SK-N-SH (cell line): ENCODE data around the gene ASB4. TPM values are rescaled to one million over a fixed set of nuclear protein-coding genes. Genes with fewer than 3 reads are reported as not detected.
"Not testable (repeated sequence)": the region's sequence is repeated elsewhere in the genome, so short reads cannot be mapped to it uniquely, and the experiment has no call there.

ENCODE experiments used
- CTCF ChIA-PET: fragments of 300-600, 350-600 bp; formaldehyde crosslinking; extraction: SDS; loops from one replicate; lab custom pipeline; 2021; lab: Yijun Ruan, JAX
- POLR2A ChIA-PET: fragments of 350-600 bp; sonication (Branson Sonifier 250); formaldehyde crosslinking; extraction: SDS; loops from one replicate; lab custom pipeline; 2020; ENCODE audit warnings: antibody characterized with exemption, inconsistent platforms; lab: Yijun Ruan, JAX
- DNase-seq: peaks from one replicate; pipeline ENCODE4 v3.0.0; 2012
- H2AFZ ChIP-seq: fragments of 200-600 bp; sonication (generic); 2 replicates; pipeline ENCODE4 v1.8.1; 2016; ENCODE audit warnings: antibody characterized with exemption, mild to moderate bottlenecking, low read depth
- H3F3A ChIP-seq: fragments of 200-600 bp; sonication (generic); replicated peaks from 2 replicates; pipeline ENCODE3; 2016; ENCODE audit warnings: antibody characterized with exemption, mild to moderate bottlenecking; ENCODE audit not compliant: insufficient read depth
- H3K27ac ChIP-seq, 2 experiments: fragments of 200-500 bp in 1 of 2; fragments of 200-600 bp in 1 of 2; sonication (Bioruptor generic) in 1 of 2; sonication (generic), shearing (Covaris generic) in 1 of 2; 2 replicates each; pipeline versions ENCODE4 v1.5.1 to v1.6.1; 2014 to 2016; ENCODE audit warnings: low read depth in 2 of 2, inconsistent platforms in 1 of 2, low read length in 1 of 2, mild to moderate bottlenecking in 1 of 2, mixed read lengths in 1 of 2
- H3K27me3 ChIP-seq: fragments of 200-600 bp; sonication (generic), shearing (Covaris generic); 2 replicates; pipeline ENCODE4 v1.6.1; 2016; ENCODE audit warnings: mixed run types; ENCODE audit not compliant: insufficient read depth
- H3K36me3 ChIP-seq, 2 experiments: fragments of 200-500 bp in 1 of 2; fragments of 200-600 bp in 1 of 2; sonication (Bioruptor generic) in 1 of 2; sonication (generic) in 1 of 2; replicated peaks in 1 of 2; 2 replicates each; pipeline versions ENCODE3 to v1.5.1; 2014 to 2016; ENCODE audit warnings: low read length in 1 of 2, mild to moderate bottlenecking in 1 of 2; ENCODE audit not compliant: insufficient read depth in 2 of 2, control insufficient read depth in 1 of 2
- H3K4me1 ChIP-seq, 2 experiments: fragments of 200-500 bp in 1 of 2; fragments of 200-600 bp in 1 of 2; sonication (Bioruptor generic) in 1 of 2; sonication (generic), shearing (Covaris generic) in 1 of 2; 2 replicates each; pipeline versions ENCODE4 v1.5.1 to v1.6.1; 2014 to 2016; ENCODE audit warnings: low read depth in 1 of 2, low read length in 1 of 2, mixed run types in 1 of 2; ENCODE audit not compliant: insufficient read depth in 2 of 2, control insufficient read depth in 1 of 2
- H3K4me2 ChIP-seq: fragments of 200-600 bp; sonication (generic), shearing (Covaris generic); 2 replicates; pipeline ENCODE4 v1.6.1; 2017; ENCODE audit warnings: mixed run types
- H3K4me3 ChIP-seq, 2 experiments: fragments of 200-500 bp in 1 of 2; fragments of 200-600 bp in 1 of 2; sonication (Bioruptor generic) in 1 of 2; sonication (generic), shearing (Covaris generic) in 1 of 2; 2 replicates each; pipeline versions ENCODE4 v1.5.1 to v1.8.1; 2014 to 2016; ENCODE audit warnings: low read depth in 2 of 2, inconsistent platforms in 1 of 2, low read length in 1 of 2, mild to moderate bottlenecking in 1 of 2, mixed read lengths in 1 of 2, moderate library complexity in 1 of 2
- H3K79me2 ChIP-seq: fragments of 200-600 bp; sonication (generic); 2 replicates; pipeline ENCODE4 v1.8.1; 2017; ENCODE audit warnings: mild to moderate bottlenecking; ENCODE audit not compliant: insufficient read depth
- H3K9ac ChIP-seq: fragments of 200-600 bp; sonication (generic); 2 replicates; pipeline ENCODE4 v1.6.1; 2017; ENCODE audit warnings: mixed run types
- H3K9me2 ChIP-seq: fragments of 200-600 bp; sonication (generic); 2 replicates; pipeline ENCODE4 v1.6.1; 2017; ENCODE audit warnings: mixed run types
- H3K9me3 ChIP-seq: fragments of 200-600 bp; sonication (generic); 2 replicates; pipeline ENCODE4 v1.6.1; 2017; ENCODE audit warnings: mixed run types, mild to moderate bottlenecking, moderate library complexity
- H4K20me1 ChIP-seq: fragments of 200-600 bp; sonication (generic); 2 replicates; pipeline ENCODE4 v1.6.1; 2017; ENCODE audit warnings: mild to moderate bottlenecking, mixed run types; ENCODE audit not compliant: insufficient read depth
- CTCF ChIP-seq: fragments of 200-600 bp; sonication (generic); IDR thresholded peaks from 2 replicates; pipeline ENCODE4 v1.6.1; 2017; ENCODE audit warnings: antibody characterized with exemption, mild to moderate bottlenecking, moderate library complexity
- ELF1 ChIP-seq: IDR thresholded peaks from 2 replicates; pipeline ENCODE4 v1.4.0; 2012
- EP300 ChIP-seq, 2 experiments: IDR thresholded peaks; 2 replicates each; pipeline versions ENCODE4 v1.4.0 to v1.6.1; 2012; ENCODE audit warnings: borderline replicate concordance in 1 of 2, low read depth in 1 of 2, low read length in 1 of 2
- FOXM1 ChIP-seq: IDR thresholded peaks from 2 replicates; pipeline ENCODE4 v1.4.0; 2012; ENCODE audit warnings: low read depth, mild to moderate bottlenecking
- MEF2A ChIP-seq: IDR thresholded peaks from 2 replicates; pipeline ENCODE4 v1.4.0; 2012; ENCODE audit warnings: low read depth, borderline replicate concordance
- MXI1 ChIP-seq: IDR thresholded peaks from 2 replicates; pipeline ENCODE4 v1.6.1; 2012; ENCODE audit warnings: mild to moderate bottlenecking, low read depth, low read length, improper control_type of control experiment
- NFIC ChIP-seq: IDR thresholded peaks from 2 replicates; pipeline ENCODE4 v1.4.0; 2012; ENCODE audit warnings: borderline replicate concordance
- NRF1 ChIP-seq: IDR thresholded peaks from 2 replicates; pipeline ENCODE4 v1.6.1; 2012; ENCODE audit warnings: low read depth, mild to moderate bottlenecking, low read length
- PBX3 ChIP-seq: IDR thresholded peaks from 2 replicates; pipeline ENCODE4; 2012
- RFX5 ChIP-seq: IDR thresholded peaks from 2 replicates; pipeline ENCODE4 v1.6.1; 2012; ENCODE audit warnings: mild to moderate bottlenecking, improper control_type of control experiment, low read length
- RXRA ChIP-seq: IDR thresholded peaks from 2 replicates; pipeline ENCODE4 v1.4.0; 2012; ENCODE audit warnings: low read depth, mild to moderate bottlenecking, borderline replicate concordance
- SIN3A ChIP-seq: IDR thresholded peaks from 2 replicates; pipeline ENCODE4 v1.6.1; 2012; ENCODE audit warnings: low read depth, mild to moderate bottlenecking, low read length, moderate library complexity, borderline replicate concordance
- TAF1 ChIP-seq: IDR thresholded peaks from 2 replicates; pipeline ENCODE4 v1.6.1; 2012; ENCODE audit warnings: low read depth, mild to moderate bottlenecking, low read length, moderate library complexity, borderline replicate concordance
- TEAD4 ChIP-seq: IDR thresholded peaks from 2 replicates; pipeline ENCODE4 v1.4.0; 2012; ENCODE audit warnings: mild to moderate bottlenecking, borderline replicate concordance; ENCODE audit not compliant: insufficient read depth
- YY1 ChIP-seq: IDR thresholded peaks from 2 replicates; pipeline ENCODE4 v1.4.0; 2012; ENCODE audit warnings: low read depth, mild to moderate bottlenecking
- WGBS: methylation state at CpG from one replicate; pipeline ENCODE4 v1.1.6; 2017; ENCODE audit warnings: low lambda C conversion rate; 5-methylcytosine and 5-hydroxymethylcytosine counted together
- polyA plus RNA-seq, 3 experiments: library from polyadenylated mRNA; depleted of rRNA; stranded (reverse); fragments of >200 nt; gene quantifications; 2 replicates each; pipeline ENCODE4 v1.2.3, GENCODE V29; 2012

The ASB4 gene
- polyA plus RNA-seq, 1 of the 3 experiments (the other 2 are of a cell fraction): not detected

GRCh38 chr7:95550546-95550945 lies 64.8 kb downstream of the ASB4 start:
- Histone ChIP-seq H3K79me2 (no peaks in the 10 kb centered on the region), H4K20me1 (no peaks in the 10 kb centered on the region), H3K9me2 (no peaks in the 10 kb centered on the region), H3K9me3 (no peaks in the 10 kb centered on the region), H3K4me1 (peaks cover 0 to 14% of the 10 kb centered on the region in 2 experiments; a peak in 3 of 4 replicates), H3K27ac (peak overlapping the region in 1 of 2 experiments; percentile 67; a peak in 1 of 4 replicates), H3K9ac (no peak overlapping the region), H3K4me3 (no peak overlapping the region), H2AFZ (no peak overlapping the region), H3K36me3 (no peaks in the 10 kb centered on the region), H3K4me2 (peak overlapping the region; percentile 64), H3K27me3 (peaks cover 25% of the 10 kb centered on the region), H3F3A (peaks cover 6% of the 10 kb centered on the region)
- 11% methylated on average over 4 of the region's 4 CpGs for WGBS
- CTCF ChIA-PET: interaction anchor here (1.4 kb wide), 1 partner anchor 136 kb away, joined by 5 read pairs; no protein-coding TSS in a partner anchor
- POLR2A ChIA-PET: no interaction called here
- TF ChIP-seq YY1 (no peak), NFIC (no peak), RXRA (no peak), MEF2A (no peak), MXI1 (no peak), NRF1 (no peak), RFX5 (no peak), SIN3A (no peak), CTCF (no peak), FOXM1 (no peak), ELF1 (no peak), TEAD4 (no peak), PBX3 (no peak), TAF1 (no peak), EP300 (IDR thresholded peaks at IDR 0.05; ENCODE audit: borderline replicate concordance in 1 of 2, low read depth in 1 of 2, low read length in 1 of 2) (no peak)
- no peak for DNase-seq

- peaks cover 0 to 14% of the 10 kb centered on the region in 2 experiments; a peak in 3 of 4 replicates for H3K4me1 ChIP-seq
- H4K20me1 ChIP-seq, H2AFZ ChIP-seq, H3K4me2 ChIP-seq, H3K79me2 ChIP-seq, H3F3A ChIP-seq, DNase-seq, H3K27ac ChIP-seq, H3K9me3 ChIP-seq, POLR2A ChIA-PET, H3K9me2 ChIP-seq, H3K36me3 ChIP-seq, H3K4me3 ChIP-seq, H3K9ac ChIP-seq: not testable (repeated sequence)
- CTCF ChIA-PET: interaction anchor here (0.6 to 1.0 kb wide), 4 partner anchors 24 to 1089 kb away, joined by 3 to 4 read pairs (median 3); no protein-coding TSS in a partner anchor
- H3K27me3 ChIP-seq: peaks cover 32% of the 10 kb centered on the region
- WGBS: 46% methylated on average over 39 of the region's 45 CpGs
Observed at GRCh38 chr7:95552010-95552926, 66.5 kb downstream of the ASB4 start.
